Measurements from ENCODE around the gene PLEKHF1. TPM values are rescaled to one million over a fixed set of nuclear protein-coding genes. Genes with fewer than 3 reads are reported as not detected.

The PLEKHF1 gene
- total RNA-seq, 1 donor from 2014 or later, result 39.9 TPM

DNA sequence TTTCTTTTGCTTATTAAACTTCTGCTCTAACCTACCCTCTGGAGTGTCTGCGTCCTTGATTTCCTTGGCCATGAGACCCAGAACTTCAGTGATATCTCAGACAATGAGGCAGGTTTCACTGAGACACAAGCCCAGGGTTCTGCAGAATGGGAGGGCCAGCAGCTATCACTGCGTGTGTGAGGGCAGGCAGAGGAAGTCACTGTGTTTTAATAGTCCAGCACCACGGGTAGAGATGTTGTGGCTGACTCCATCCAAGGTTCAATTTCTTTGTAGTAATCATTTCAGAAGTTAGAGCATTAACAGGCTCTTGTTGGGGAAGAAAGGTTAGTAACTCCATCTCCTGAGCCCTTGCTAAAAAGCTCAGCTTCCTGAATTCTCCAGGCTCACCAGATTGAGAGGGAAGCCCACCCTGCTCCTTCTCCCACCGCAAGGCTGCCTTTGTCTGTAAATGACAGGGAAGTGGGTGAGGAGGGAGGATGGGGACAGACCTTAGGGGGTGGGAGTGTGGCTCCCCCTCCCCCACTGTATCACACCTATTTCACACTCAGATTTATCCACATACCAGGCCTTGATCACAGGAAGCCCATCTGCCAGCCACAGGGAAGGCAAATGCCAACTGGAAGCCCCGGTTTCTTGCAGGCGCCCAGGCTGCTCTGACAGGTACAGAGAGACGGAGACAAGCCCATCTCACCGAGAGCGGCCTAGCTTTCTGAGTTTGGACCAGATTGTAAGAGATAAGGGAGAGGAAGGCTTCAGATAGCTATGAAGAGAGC is 47.7 kb downstream of the PLEKHF1 start:
- DNase-seq, result no peak
- ATAC-seq (ENCODE audit: poor library complexity), result no peak
- intact Hi-C loops (cut with DNase I), result no loop called here

DNA sequence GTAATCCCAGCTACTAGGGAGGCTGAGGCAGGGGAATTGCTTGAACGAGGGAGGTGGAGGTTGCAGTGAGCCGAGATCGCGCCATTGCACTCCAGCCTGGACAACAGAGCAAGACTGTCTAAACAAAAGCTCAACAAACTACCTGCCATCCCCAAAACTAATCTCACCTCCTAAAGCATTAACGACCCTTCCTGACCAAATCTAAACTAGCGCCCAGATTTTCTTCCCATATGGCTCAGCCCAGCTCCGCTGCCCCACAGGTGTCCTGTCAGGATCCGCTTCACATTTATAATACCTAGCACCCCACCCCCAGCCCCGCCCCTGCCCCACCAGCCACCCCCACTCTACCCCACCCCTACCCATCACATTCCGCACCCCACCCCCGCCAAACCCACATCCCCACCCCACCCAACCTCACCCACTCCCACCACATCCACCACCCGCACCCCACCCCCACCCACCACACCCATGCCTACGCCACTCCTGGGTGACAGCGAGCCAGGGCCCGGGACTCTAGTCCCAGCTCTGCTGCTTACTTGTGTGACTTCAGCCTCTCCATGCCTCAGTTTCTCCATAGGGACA is 49.2 kb downstream of the PLEKHF1 start:
- DNase-seq (no peak), ATAC-seq (ENCODE audit: poor library complexity) (peak; percentile 0)
- intact Hi-C loops (cut with DNase I), result no loop called here

DNA sequence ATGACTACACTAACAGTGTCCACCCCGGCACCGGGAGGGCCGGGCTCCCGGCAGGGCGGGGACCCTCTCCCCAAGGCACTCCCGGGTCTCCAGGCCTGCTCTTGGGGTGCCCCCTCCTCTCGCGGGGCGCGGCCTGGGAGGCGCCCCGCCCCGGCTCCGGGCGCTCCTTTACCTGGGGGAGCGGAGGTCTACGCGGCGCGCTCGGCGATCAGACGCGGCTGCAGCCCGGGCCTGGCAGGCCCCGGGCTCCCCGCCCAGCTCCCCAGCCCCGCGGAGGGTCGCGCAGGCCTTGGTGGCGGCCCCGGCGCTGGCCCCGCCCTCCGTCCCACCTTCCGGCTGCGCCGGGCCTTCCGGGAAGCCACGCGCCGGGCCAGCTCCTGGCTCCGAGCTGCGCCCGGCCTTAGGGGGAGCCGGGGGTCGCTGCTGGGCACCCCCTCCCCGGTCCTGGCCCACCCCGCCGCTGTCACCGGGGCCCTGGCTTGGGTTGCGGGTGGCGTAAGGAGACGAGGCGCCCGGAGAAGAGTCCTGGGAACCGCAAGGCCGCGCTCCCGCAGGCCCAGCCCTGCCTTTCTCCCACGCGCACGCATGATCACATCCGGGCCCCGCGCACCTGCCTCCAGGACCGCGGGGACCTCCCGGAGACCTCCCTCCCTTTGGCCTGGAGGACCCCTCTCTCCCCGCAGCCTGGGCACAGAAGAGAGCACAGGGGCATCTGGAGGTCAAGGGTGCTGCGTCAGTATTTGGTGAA is 49.9 kb downstream of the PLEKHF1 start, which contains the start of gene C19orf12:
Gene C19orf12 (minus strand): TSS at position 309 of the 748 bp plus-strand sequence. CDS start 6,848 bp downstream, outside the sequence.
- DNase-seq, result peak; percentile 76
- peak; percentile 88 for ATAC-seq (ENCODE audit: poor library complexity)
- intact Hi-C loops (cut with DNase I), result loop anchor here (5.0 kb wide), 1 partner anchor 53 kb away; no protein-coding TSS in a partner anchor

DNA sequence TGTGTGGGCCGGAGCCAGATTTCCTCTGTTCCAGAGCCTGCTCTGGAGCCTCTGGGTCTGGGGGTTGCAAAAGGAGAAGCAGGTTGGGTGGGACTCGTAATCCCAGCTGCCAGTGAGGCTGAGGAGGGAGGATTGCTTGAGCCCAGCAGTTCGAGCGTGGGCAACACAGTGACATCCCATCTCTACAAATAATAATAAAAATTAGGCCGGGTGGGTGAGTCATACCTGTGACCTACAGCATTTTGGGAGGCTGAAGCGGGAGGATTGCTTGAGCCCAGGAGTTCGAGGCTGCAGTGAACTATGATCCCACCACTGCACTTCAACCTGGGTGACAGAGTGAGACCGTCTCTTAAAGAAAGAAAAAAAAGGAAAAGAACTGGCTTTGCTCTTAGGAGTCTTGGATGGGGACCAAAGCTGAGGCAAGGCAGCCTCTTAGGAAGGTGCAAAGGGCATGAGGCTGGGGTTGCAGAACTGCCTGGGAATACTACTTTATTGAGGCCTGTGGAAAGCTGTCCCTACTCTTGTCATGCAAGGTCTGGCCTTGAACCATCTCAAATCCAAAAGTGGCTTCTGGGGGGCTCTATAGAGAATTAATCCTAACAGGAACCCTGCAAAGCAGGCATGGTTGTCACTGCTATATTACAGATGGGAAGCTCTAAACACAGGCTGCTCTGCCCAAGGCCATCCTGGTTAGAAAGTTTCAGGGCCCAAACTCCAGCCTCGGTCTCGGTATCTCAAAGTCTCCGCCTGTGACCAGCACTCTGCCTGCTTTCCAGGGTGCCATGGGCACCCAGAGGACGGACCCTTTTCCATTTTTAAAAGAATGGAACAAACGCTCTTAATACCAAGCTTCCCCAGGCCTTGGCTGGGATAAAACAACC is 50.7 kb downstream of the PLEKHF1 start:
- ATAC-seq (ENCODE audit: poor library complexity) (peak; percentile 27), DNase-seq (no peak)
- intact Hi-C loops (cut with DNase I), result loop anchor here (2.0 to 5.0 kb wide), 3 partner anchors 21 to 105 kb away; no protein-coding TSS in a partner anchor

DNA sequence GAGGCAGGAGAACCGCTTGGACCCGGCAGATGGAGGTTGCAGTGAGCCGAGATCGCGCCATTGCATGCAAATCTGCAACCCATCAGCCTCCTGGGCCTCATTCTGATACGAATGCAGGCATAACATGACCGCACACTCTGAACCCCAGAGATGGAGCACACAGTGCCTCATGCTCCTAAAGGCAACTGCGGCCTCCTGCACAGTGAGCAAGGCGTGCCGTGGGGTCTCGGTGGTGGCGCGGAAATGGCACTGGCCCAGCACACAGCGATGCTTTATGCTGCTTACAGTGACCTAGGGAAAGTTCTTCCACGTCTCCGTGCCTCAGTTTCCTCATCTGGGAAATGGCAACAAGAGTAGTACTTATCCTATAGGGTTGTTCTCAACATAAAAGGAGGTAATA is 51.8 kb downstream of the PLEKHF1 start:
- DNase-seq (no peak), ATAC-seq (ENCODE audit: poor library complexity) (no peak)
- intact Hi-C loops (cut with DNase I), result loop anchor here (2.0 to 5.0 kb wide), 3 partner anchors 22 to 106 kb away; no protein-coding TSS in a partner anchor

DNA sequence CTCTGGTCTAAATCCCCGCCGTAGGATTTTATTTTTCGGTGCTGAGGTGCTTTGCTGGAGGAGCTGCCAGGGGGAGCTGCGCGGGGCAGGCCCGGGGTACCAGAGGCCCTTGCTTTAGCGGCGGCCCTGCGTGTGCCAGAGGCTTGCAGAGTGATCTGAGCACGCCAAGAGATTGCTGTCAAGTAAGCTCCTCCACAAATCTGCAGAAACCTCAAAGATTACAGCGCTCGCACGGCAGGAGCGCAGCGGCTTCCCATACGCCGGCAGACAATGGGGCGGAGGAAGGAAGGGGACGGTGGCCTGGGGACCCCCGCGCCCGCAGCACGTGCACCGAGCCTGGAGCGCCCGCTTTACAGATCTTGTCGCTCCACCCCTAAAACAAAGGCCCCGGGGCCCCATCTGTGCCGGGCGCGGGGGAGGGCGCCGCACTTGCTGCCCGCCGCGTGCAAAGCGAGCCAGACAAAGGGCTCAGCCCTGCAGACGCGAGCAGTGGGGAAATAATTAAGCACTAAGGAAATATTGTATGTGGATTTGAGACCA is 58.9 kb downstream of the PLEKHF1 start:
- intact Hi-C loops (cut with DNase I), result no loop called here
- DNase-seq, result no peak
- ATAC-seq (ENCODE audit: poor library complexity), result peak; percentile 64

GRCh38 chr19:29724746-29725145 is 59.5 kb downstream of the PLEKHF1 start:
- intact Hi-C loops (cut with DNase I), result no loop called here
- ATAC-seq (ENCODE audit: poor library complexity), result no peak
- DNase-seq, result no peak

Other genes with a start within 250 kb of the PLEKHF1 start
- not detected for gene VSTM2B, start 139.5 kb upstream of the PLEKHF1 start, total RNA-seq
- 46.9 TPM for gene POP4, start 59.2 kb upstream of the PLEKHF1 start, total RNA-seq
- gene C19orf12, start 49.8 kb downstream of the PLEKHF1 start, total RNA-seq, result 59.9 TPM
- 4.1 TPM for gene CCNE1, start 146.5 kb downstream of the PLEKHF1 start, total RNA-seq